Mesenchymal stem cell (in vitro differentiated cells and primary cell): ENCODE measurements around the gene PRKCB.

ENCODE experiments used
- DNase-seq: peaks from one replicate; pipeline ENCODE4 v3.0.0-alpha.2; 2013
- H2AFZ ChIP-seq: one replicate; pipeline ENCODE4 v1.6.1; 2013; ENCODE audit warnings: low read depth, mild to moderate bottlenecking, control low read depth, inconsistent platforms, low read length, moderate library complexity
- H2AK5ac ChIP-seq: 2 replicates; pipeline ENCODE4 v1.6.1; 2013; ENCODE audit warnings: low read length, moderate library complexity, mild to moderate bottlenecking, inconsistent platforms; ENCODE audit not compliant: severe bottlenecking
- H2BK120ac ChIP-seq: one replicate; pipeline ENCODE4 v1.6.1; 2013; ENCODE audit warnings: low read depth, mild to moderate bottlenecking, inconsistent platforms, low read length, moderate library complexity
- H2BK12ac ChIP-seq, 2 experiments: one replicate each; pipeline ENCODE4 v1.6.1; 2013; ENCODE audit warnings: inconsistent platforms in 2 of 2, low read length in 2 of 2, mild to moderate bottlenecking in 2 of 2, moderate library complexity in 2 of 2, control low read depth in 1 of 2
- H2BK15ac ChIP-seq: one replicate; pipeline ENCODE4 v1.6.1; 2013; ENCODE audit warnings: mild to moderate bottlenecking, low read depth, inconsistent platforms; ENCODE audit not compliant: poor library complexity, severe bottlenecking
- H2BK5ac ChIP-seq: 2 replicates; pipeline ENCODE4 v1.6.1; 2013; ENCODE audit warnings: low read depth, mild to moderate bottlenecking, low read length, control low read depth, inconsistent platforms; ENCODE audit not compliant: poor library complexity, severe bottlenecking
- H3K14ac ChIP-seq, 2 experiments: one replicate each; pipeline ENCODE4 v1.6.1; 2013; ENCODE audit warnings: inconsistent platforms in 2 of 2, low read length in 2 of 2, control low read depth in 1 of 2, mild to moderate bottlenecking in 1 of 2, moderate library complexity in 1 of 2
- H3K18ac ChIP-seq, 2 experiments: one replicate each; pipeline ENCODE4 v1.6.1; 2013; ENCODE audit warnings: inconsistent platforms in 2 of 2, low read length in 2 of 2, control low read depth in 1 of 2, low read depth in 1 of 2, mild to moderate bottlenecking in 1 of 2
- H3K23ac ChIP-seq, 2 experiments: one replicate each; pipeline ENCODE4 v1.6.1; 2013; ENCODE audit warnings: inconsistent platforms in 2 of 2, low read length in 2 of 2, mild to moderate bottlenecking in 2 of 2, moderate library complexity in 2 of 2, control low read depth in 1 of 2
- H3K27ac ChIP-seq: 2 replicates; pipeline ENCODE4 v1.5.1; 2013; ENCODE audit warnings: mild to moderate bottlenecking, moderate library complexity, low read length, control low read depth, inconsistent platforms; ENCODE audit not compliant: poor library complexity, severe bottlenecking
- H3K27me3 ChIP-seq, 2 experiments: 2 replicates each; pipeline versions ENCODE4 v1.6.1 to v1.7.0; 2013; ENCODE audit warnings: low read length in 2 of 2, mild to moderate bottlenecking in 2 of 2, moderate library complexity in 2 of 2, control low read depth in 1 of 2, inconsistent platforms in 1 of 2; ENCODE audit not compliant: control insufficient read depth in 1 of 2, insufficient read depth in 1 of 2
- H3K36me3 ChIP-seq, 2 experiments: 2 replicates each; pipeline versions ENCODE4 v1.6.1 to v1.7.0; 2013; ENCODE audit warnings: low read length in 2 of 2, control low read depth in 1 of 2, inconsistent platforms in 1 of 2, low read depth in 1 of 2, mild to moderate bottlenecking in 1 of 2; ENCODE audit not compliant: insufficient read depth in 2 of 2, control insufficient read depth in 1 of 2
- H3K4ac ChIP-seq, 2 experiments: one replicate each; pipeline ENCODE4 v1.6.1; 2013; ENCODE audit warnings: inconsistent platforms in 2 of 2, low read length in 2 of 2, mild to moderate bottlenecking in 2 of 2, moderate library complexity in 2 of 2, control low read depth in 1 of 2, low read depth in 1 of 2
- H3K4me1 ChIP-seq: 2 replicates; pipeline ENCODE4 v1.6.1; 2013; ENCODE audit warnings: low read depth, low read length, control low read depth; ENCODE audit not compliant: control insufficient read depth, insufficient read depth
- H3K4me2 ChIP-seq: 2 replicates; pipeline ENCODE4 v1.6.1; 2013; ENCODE audit warnings: low read length, mild to moderate bottlenecking, inconsistent platforms; ENCODE audit not compliant: poor library complexity, severe bottlenecking
- H3K4me3 ChIP-seq, 2 experiments: 2 replicates each; pipeline versions ENCODE4 v1.5.1 to v1.7.0; 2013; ENCODE audit warnings: low read length in 2 of 2, mild to moderate bottlenecking in 2 of 2, control low read depth in 1 of 2, low read depth in 1 of 2; ENCODE audit not compliant: insufficient read depth in 1 of 2
- H3K79me1 ChIP-seq: replicated peaks from 2 replicates; pipeline ENCODE4 v1.6.1; 2013; ENCODE audit warnings: mild to moderate bottlenecking, control low read depth, low read length, inconsistent platforms; ENCODE audit not compliant: poor library complexity, severe bottlenecking
- H3K9ac ChIP-seq: 2 replicates; pipeline ENCODE4 v1.7.0; 2013; ENCODE audit warnings: mild to moderate bottlenecking, low read length, moderate library complexity
- H3K9me3 ChIP-seq: 2 replicates; pipeline ENCODE4 v1.7.0; 2013; ENCODE audit warnings: mild to moderate bottlenecking, low read length; ENCODE audit not compliant: control insufficient read depth
- H4K8ac ChIP-seq: one replicate; pipeline ENCODE4 v1.6.1; 2013; ENCODE audit warnings: inconsistent platforms, mild to moderate bottlenecking, low read length, moderate library complexity
- H4K91ac ChIP-seq: one replicate; pipeline ENCODE4 v1.6.1; 2013; ENCODE audit warnings: mild to moderate bottlenecking, low read length, inconsistent platforms
- WGBS: methylation state at CpG from one replicate; pipeline ENCODE4 v1.1.7; 2013; ENCODE audit warnings: mixed read lengths; 5-methylcytosine and 5-hydroxymethylcytosine counted together

The PRKCB gene

DNA sequence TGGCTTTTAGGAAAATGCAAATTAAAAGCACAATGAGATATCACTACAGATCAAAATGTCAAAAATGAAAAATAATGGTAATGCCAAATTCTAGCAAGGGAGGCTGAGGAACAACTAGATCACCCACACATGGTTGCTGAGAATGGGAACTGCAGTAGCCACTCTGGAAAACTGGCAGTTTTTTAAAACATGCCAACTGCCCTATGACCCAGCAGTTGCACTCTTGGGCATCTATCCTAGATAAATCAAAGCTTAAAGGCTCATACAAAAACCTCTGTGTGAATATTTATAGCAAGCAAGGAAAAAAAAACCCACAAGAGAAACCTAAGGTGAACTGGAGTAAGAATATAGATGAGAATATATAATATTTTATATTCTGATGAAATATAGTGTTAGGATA is 104.3 kb downstream of the PRKCB start:
- Histone ChIP-seq H3K27me3 (no peaks in the 10 kb centered on the region), H3K9ac (no peak overlapping the region), H2BK5ac (no peak overlapping the region), H2BK12ac (no peak overlapping the region), H3K18ac (no peak overlapping the region), H3K79me1 (no peaks in the 10 kb centered on the region), H4K91ac (no peak overlapping the region), H3K4me3 (no peak overlapping the region), H2BK15ac (no peak overlapping the region), H3K23ac (no peak overlapping the region), H3K27ac (no peak overlapping the region), H2AFZ (no peak overlapping the region), H3K4me1 (no peaks in the 10 kb centered on the region), H2AK5ac (no peak overlapping the region), H2BK120ac (no peak overlapping the region), H3K9me3 (no peaks in the 10 kb centered on the region), H3K4me2 (no peak overlapping the region), H4K8ac (no peak overlapping the region), H3K36me3 (no peaks in the 10 kb centered on the region), H3K14ac (no peak overlapping the region), H3K4ac (no peak overlapping the region)
- DNase-seq, result no peak

DNA sequence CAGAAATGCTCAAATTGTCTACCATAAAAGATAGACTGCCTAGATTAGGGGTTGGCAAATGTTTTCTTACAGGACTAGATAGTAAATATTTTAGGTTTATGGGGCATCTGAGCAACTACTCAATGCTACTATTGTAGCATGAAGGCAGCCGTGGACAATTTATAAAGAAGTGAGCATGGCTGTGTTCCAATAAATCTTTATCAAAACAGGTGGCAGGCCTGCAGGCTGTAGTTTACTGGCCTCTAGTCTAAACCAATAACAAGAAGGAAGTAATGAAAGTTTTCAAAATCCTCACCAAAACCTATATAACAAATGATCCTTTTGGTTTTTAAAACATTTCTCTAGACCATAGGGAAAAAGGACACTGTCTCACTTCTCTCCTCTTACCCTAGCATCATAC is 105.2 kb downstream of the PRKCB start:
- no peak overlapping the region for H3K18ac ChIP-seq
- no peak overlapping the region for H2BK12ac ChIP-seq
- no peak overlapping the region for H3K27ac ChIP-seq
- no peaks in the 10 kb centered on the region for H3K36me3 ChIP-seq
- H2BK15ac ChIP-seq, result no peak overlapping the region
- H3K9me3 ChIP-seq, result no peaks in the 10 kb centered on the region
- H3K4me1 ChIP-seq, result no peaks in the 10 kb centered on the region
- no peak overlapping the region for H2BK5ac ChIP-seq
- H2AFZ ChIP-seq, result no peak overlapping the region
- H3K27me3 ChIP-seq, result no peaks in the 10 kb centered on the region
- no peak overlapping the region for H3K9ac ChIP-seq
- H3K14ac ChIP-seq, result no peak overlapping the region
- no peak overlapping the region for H4K91ac ChIP-seq
- H3K23ac ChIP-seq, result no peak overlapping the region
- no peak overlapping the region for H2BK120ac ChIP-seq
- no peak overlapping the region for H2AK5ac ChIP-seq
- H3K4me3 ChIP-seq, result no peak overlapping the region
- no peak overlapping the region for H3K4ac ChIP-seq
- no peak overlapping the region for H3K4me2 ChIP-seq
- no peaks in the 10 kb centered on the region for H3K79me1 ChIP-seq
- 83% methylated on average over 1 of the region's 1 CpG for WGBS
- no peak for DNase-seq
- H4K8ac ChIP-seq, result no peak overlapping the region

- no peak overlapping the region for H3K18ac ChIP-seq
- no peak overlapping the region for H2BK12ac ChIP-seq
- H3K9ac ChIP-seq, result no peak overlapping the region
- H2AK5ac ChIP-seq, result no peak overlapping the region
- no peak overlapping the region for H2AFZ ChIP-seq
- H3K4ac ChIP-seq, result no peak overlapping the region
- no peaks in the 10 kb centered on the region for H3K79me1 ChIP-seq
- H3K27ac ChIP-seq, result no peak overlapping the region
- no peaks in the 10 kb centered on the region for H3K4me1 ChIP-seq
- H2BK120ac ChIP-seq, result no peak overlapping the region
- H3K14ac ChIP-seq, result no peak overlapping the region
- H4K8ac ChIP-seq, result no peak overlapping the region
- 85% methylated on average over 5 of the region's 5 CpGs for WGBS
- no peaks in the 10 kb centered on the region for H3K9me3 ChIP-seq
- H3K27me3 ChIP-seq, result no peaks in the 10 kb centered on the region
- no peaks in the 10 kb centered on the region for H3K36me3 ChIP-seq
- H3K4me2 ChIP-seq, result no peak overlapping the region
- H3K23ac ChIP-seq, result no peak overlapping the region
- H4K91ac ChIP-seq, result no peak overlapping the region
- no peak overlapping the region for H2BK15ac ChIP-seq
- no peak overlapping the region for H2BK5ac ChIP-seq
- H3K4me3 ChIP-seq, result no peak overlapping the region
- no peak for DNase-seq
Measured at GRCh38 chr16:23941963-23942564, 106.3 kb downstream of the PRKCB start.

GRCh38 chr16:23943604-23944003 is 107.8 kb downstream of the PRKCB start:
- Histone ChIP-seq H3K4me3 (no peak overlapping the region), H4K91ac (no peak overlapping the region), H4K8ac (no peak overlapping the region), H2BK120ac (no peak overlapping the region), H3K18ac (no peak overlapping the region), H3K79me1 (no peaks in the 10 kb centered on the region), H3K4ac (no peak overlapping the region), H3K4me2 (no peak overlapping the region), H3K9ac (no peak overlapping the region), H3K27me3 (no peaks in the 10 kb centered on the region), H3K4me1 (no peaks in the 10 kb centered on the region), H3K23ac (no peak overlapping the region), H2AK5ac (no peak overlapping the region), H3K36me3 (no peaks in the 10 kb centered on the region), H3K9me3 (no peaks in the 10 kb centered on the region), H3K27ac (no peak overlapping the region), H2BK15ac (no peak overlapping the region), H2BK12ac (no peak overlapping the region), H3K14ac (no peak overlapping the region), H2BK5ac (no peak overlapping the region), H2AFZ (no peak overlapping the region)
- no peak for DNase-seq
- WGBS, result 100% methylated on average over 1 of the region's 6 CpGs
